Retina (tissue), 1 donor: Measurements from ENCODE around the gene STK32A.
"Not testable (repeated sequence)": the region's sequence is repeated elsewhere in the genome, so short reads cannot be mapped to it uniquely, and the experiment has no call there.

Experiments
- DNase-seq: peaks from one replicate; pipeline ENCODE4 v3.0.0-alpha.2; 2016

The STK32A gene

GRCh38 chr5:147234825-147235635, at the start of gene STK32A:
STK32A (plus strand) TSS chr5:147235026; CDS start chr5:147239635, 4,609 bp downstream.
- DNase-seq: peak; percentile 84

- DNase-seq: no peak
These were observed 47.7 kb upstream of the STK32A start for GRCh38 chr5:147187099-147187540.

GRCh38 chr5:147188200-147189108, 46.4 kb upstream of the STK32A start:
- DNase-seq: peak; percentile 74

GRCh38 chr5:147189109-147189424, 45.8 kb upstream of the STK32A start:
- DNase-seq: no peak

GRCh38 chr5:147190331-147190730, 44.5 kb upstream of the STK32A start:
- DNase-seq: no peak

GRCh38 chr5:147193123-147193522, 41.7 kb upstream of the STK32A start:
- DNase-seq: no peak

GRCh38 chr5:147200004-147200403, 34.8 kb upstream of the STK32A start:
- DNase-seq: no peak

GRCh38 chr5:147203213-147203612, 31.6 kb upstream of the STK32A start:
- DNase-seq: no peak

- DNase-seq: no peak
These were observed 30.2 kb upstream of the STK32A start for GRCh38 chr5:147204576-147204975.

GRCh38 chr5:147208134-147208533, 26.7 kb upstream of the STK32A start:
- DNase-seq: no peak

GRCh38 chr5:147216552-147217154, 18.2 kb upstream of the STK32A start:
- no peak for DNase-seq

- DNase-seq: no peak
These were observed 11.5 kb upstream of the STK32A start for GRCh38 chr5:147223343-147223742.

- DNase-seq: no peak
These were observed 10.7 kb upstream of the STK32A start for GRCh38 chr5:147223948-147224791.

GRCh38 chr5:147225938-147226337, 8.9 kb upstream of the STK32A start:
- DNase-seq: no peak

GRCh38 chr5:147226512-147226911, 8.3 kb upstream of the STK32A start:
- DNase-seq: no peak

GRCh38 chr5:147234239-147234824, 494 bp upstream of the STK32A start:
- DNase-seq: peak; percentile 35

- no peak for DNase-seq
These were observed 5.6 kb downstream of the STK32A start for GRCh38 chr5:147240266-147240985.

- not testable (repeated sequence) for DNase-seq
These were observed 8.4 kb downstream of the STK32A start for GRCh38 chr5:147243238-147243637.

GRCh38 chr5:147245381-147246165, 10.7 kb downstream of the STK32A start:
- no peak for DNase-seq

GRCh38 chr5:147248561-147248960, 13.7 kb downstream of the STK32A start:
- DNase-seq: no peak

- no peak for DNase-seq
These were observed 25.0 kb downstream of the STK32A start for GRCh38 chr5:147259837-147260236.
